DMS153 (cell line): ENCODE measurements around the gene ARMC7.
"Not testable (repeated sequence)": the region's sequence is repeated elsewhere in the genome, so short reads cannot be mapped to it uniquely, and the experiment has no call there.

Experiments used
- DNase-seq: peaks from one replicate; lab custom pipeline; 2025; lab: John Stamatoyannopoulos, UW

Gene ARMC7

GRCh38 chr17:75130059-75130631, 20.4 kb downstream of the ARMC7 start:
- DNase-seq, result no peak

GRCh38 chr17:75130632-75131277, 21.0 kb downstream of the ARMC7 start:
- no peak for DNase-seq

GRCh38 chr17:75131278-75132017, 21.7 kb downstream of the ARMC7 start, which contains the start of gene NT5C:
TSS of gene NT5C (minus strand) at chr17:75131742. CDS start at chr17:75131707, 35 bp downstream.
- DNase-seq, result peak; percentile 54

GRCh38 chr17:75132018-75133000, 22.5 kb downstream of the ARMC7 start:
- not testable (repeated sequence) for DNase-seq

GRCh38 chr17:75133001-75133400, 23.2 kb downstream of the ARMC7 start:
- no peak for DNase-seq

- DNase-seq, result not testable (repeated sequence)
Observed at GRCh38 chr17:75133607-75134347, 24.0 kb downstream of the ARMC7 start.

- no peak for DNase-seq
Observed at GRCh38 chr17:75135452-75135851, 25.7 kb downstream of the ARMC7 start.

GRCh38 chr17:75135946-75136345, 26.2 kb downstream of the ARMC7 start:
- no peak for DNase-seq

GRCh38 chr17:75137762-75138161, 28.0 kb downstream of the ARMC7 start:
- not testable (repeated sequence) for DNase-seq

GRCh38 chr17:75138519-75138918, 28.8 kb downstream of the ARMC7 start:
- DNase-seq, result no peak

- no peak for DNase-seq
Observed at GRCh38 chr17:75142236-75142971, 32.6 kb downstream of the ARMC7 start.

GRCh38 chr17:75144816-75145512, 35.2 kb downstream of the ARMC7 start:
- no peak for DNase-seq

- no peak for DNase-seq
Observed at GRCh38 chr17:75146592-75146991, 36.8 kb downstream of the ARMC7 start.

GRCh38 chr17:75147878-75148546, 38.2 kb downstream of the ARMC7 start:
- no peak for DNase-seq

GRCh38 chr17:75151930-75152329, 42.2 kb downstream of the ARMC7 start:
- DNase-seq, result no peak

- no peak for DNase-seq
Observed at GRCh38 chr17:75152523-75152921, 42.8 kb downstream of the ARMC7 start.

- DNase-seq, result no peak
Observed at GRCh38 chr17:75152922-75153779, 43.4 kb downstream of the ARMC7 start.

GRCh38 chr17:75153780-75154194, 44.0 kb downstream of the ARMC7 start:
- DNase-seq, result no peak
